Motor neuron (in vitro differentiated cells): Measurements from ENCODE around the gene AADAT. TPM values are rescaled to one million over a fixed set of nuclear protein-coding genes. Genes with fewer than 3 reads are reported as not detected.
"Not testable (repeated sequence)": the region's sequence is repeated elsewhere in the genome, so short reads cannot be mapped to it uniquely, and the experiment has no call there.

Experiments used
- ATAC-seq, 8 experiments: fragments of 200-7000 bp; cut with Tn5 transposase; replicated peaks in 6 of 8; 2 replicates each; pipeline ENCODE4 v1.8.0; 2021; ENCODE audit warnings: mild to moderate bottlenecking in 8 of 8, moderate library complexity in 8 of 8
- H3K27ac ChIP-seq, 2 donors: fragments of 250-450 bp; sonication (Bioruptor Pico); 2 replicates each; pipeline ENCODE4 v1.9.0; 2021; ENCODE audit warnings: antibody characterized with exemption in 2 of 2, mild to moderate bottlenecking in 2 of 2, moderate library complexity in 1 of 2
- H3K4me1 ChIP-seq, 2 donors: fragments of 250-450 bp; sonication (Bioruptor Pico); replicated peaks in 1 of 2; 2 replicates each; pipeline ENCODE4 v1.6.1; 2021; ENCODE audit warnings: antibody characterized with exemption in 2 of 2, mild to moderate bottlenecking in 2 of 2, moderate library complexity in 1 of 2
- H3K4me3 ChIP-seq, 5 donors: fragments of 250-450 bp; sonication (Bioruptor Pico); 2 replicates each; pipeline ENCODE4 v1.9.0; 2021; ENCODE audit warnings: antibody characterized with exemption in 5 of 5, mild to moderate bottlenecking in 5 of 5, moderate library complexity in 4 of 5
- WGBS, 10 experiments: fragments of 450-650 bp; shearing (Covaris generic); methylation state at CpG; one replicate each; pipeline ENCODE4 v1.0.0; 2022; 5-methylcytosine and 5-hydroxymethylcytosine counted together
- in situ Hi-C, 9 experiments: fragments of 400-800 bp; cut with MboI; loops; one replicate each; pipeline ENCODE4 v1.15.0; 2021; ENCODE audit warnings: low sequenced_read_pairs in 9 of 9, low pct_unique_long_range_greater_than_20kb in 2 of 9; ENCODE audit not compliant: unreplicated experiment in 9 of 9
- total RNA-seq, 8 experiments: library from RNA; unstranded; fragments of 300-600 nt; gene quantifications; 2 replicates each; pipeline versions ENCODE4 v1.2.3 to v1.2.4, GENCODE V29; 2022

AADAT gene
- total RNA-seq, 8 experiments from 2014 or later: 4.6 to 25.3 (median 12.1) TPM

DNA sequence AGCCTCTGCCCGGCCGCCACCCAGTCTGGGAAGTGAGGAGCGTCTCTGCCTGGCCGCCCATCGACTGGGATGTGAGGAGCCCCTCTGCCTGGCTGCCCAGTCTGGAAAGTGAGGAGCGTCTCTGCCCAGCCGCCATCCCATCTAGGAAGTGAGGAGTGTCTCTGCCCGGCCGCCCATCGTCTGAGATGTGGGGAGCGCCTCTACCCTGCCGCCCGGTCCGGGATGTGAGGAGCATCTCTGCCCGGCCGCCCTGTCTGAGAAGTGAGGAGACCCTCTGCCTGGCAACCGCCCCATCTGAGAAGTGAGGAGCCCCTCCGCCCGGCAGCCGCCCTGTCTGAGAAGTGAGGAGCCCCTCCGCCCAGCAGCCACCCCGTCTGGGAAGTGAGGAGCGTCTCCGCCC, 43.6 kb downstream of the AADAT start:
- in situ Hi-C loops: loop anchor here in 7 of 9 experiments (10.0 to 25.0 kb wide), 3 partner anchors 234 to 434 kb away; partner anchors contain the start of genes CLCN3 (in 1 of the 7) and NEK1 (in 1 of the 7)
- 100% methylated on average over 1 of the region's 24 CpGs; no CpG with 5 or more reads in 9 of the 10 experiments for WGBS, 10 experiments
- not testable (repeated sequence) for H3K27ac ChIP-seq, ATAC-seq, H3K4me1 ChIP-seq, H3K4me3 ChIP-seq

DNA sequence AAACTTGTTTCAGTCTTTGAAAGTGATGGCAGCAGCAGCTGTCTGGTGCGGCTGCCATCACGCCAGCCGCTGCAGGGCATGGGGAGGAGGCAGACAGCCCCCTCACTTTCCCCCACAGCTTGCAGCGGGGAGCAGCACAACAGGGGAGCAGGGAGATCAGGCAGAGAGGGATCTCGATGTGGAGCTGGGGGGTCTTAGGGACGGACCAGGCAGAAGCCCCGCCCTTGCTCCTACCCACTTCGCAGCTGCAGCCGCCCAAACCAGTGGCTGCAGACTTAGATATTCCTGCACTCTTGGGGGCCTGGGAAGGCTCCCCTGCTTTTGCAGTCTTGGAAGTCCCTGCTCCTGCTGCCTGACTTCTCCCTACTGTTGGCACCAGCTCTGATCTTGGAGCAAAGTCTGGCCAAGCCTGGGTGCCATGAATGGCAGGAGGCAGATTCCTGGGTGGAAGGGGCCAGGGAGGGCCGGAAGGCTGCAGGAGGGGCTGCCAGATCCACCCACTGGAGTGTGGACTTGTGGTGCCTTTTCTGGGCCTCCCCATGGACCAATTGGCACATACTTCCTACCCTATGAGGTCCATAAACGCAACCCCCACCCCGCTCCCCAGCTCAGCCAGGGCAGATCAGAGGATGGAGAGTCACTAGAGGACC, 49.6 kb downstream of the AADAT start:
- no peak overlapping the region for H3K27ac ChIP-seq
- 20 to 100% (median 60%) methylated on average over 1 to 5 of the region's 12 CpGs; no CpG with 5 or more reads in 3 of the 10 experiments for WGBS, 10 experiments
- ATAC-seq: no peak
- H3K4me3 ChIP-seq: no peak overlapping the region
- in situ Hi-C loops: loop anchor here in 7 of 9 experiments (10.0 to 25.0 kb wide), 3 partner anchors 228 to 428 kb away; partner anchors contain the start of genes CLCN3 (in 1 of the 7) and NEK1 (in 1 of the 7)
- H3K4me1 ChIP-seq: peaks cover 11 to 25% of the 10 kb centered on the region in 2 donors

DNA sequence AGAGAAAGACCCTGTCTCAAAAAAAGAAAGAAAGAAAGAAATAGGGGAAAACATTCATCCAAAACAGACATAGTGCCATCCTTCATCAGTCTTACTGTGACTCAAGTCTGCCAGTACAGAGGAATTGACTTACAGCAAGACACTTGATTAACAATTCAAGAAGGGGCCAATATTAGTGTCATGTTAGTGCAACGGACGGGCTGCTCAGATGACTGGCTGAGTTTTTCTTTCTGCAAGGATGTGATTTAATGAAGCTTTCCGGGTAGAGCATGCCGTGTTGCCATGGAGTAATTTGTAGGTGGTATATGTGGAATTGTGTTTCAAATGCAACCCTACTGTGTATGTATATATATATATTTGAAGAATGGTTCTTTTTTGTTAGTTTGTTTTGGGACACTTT, 51.0 kb downstream of the AADAT start:
- peaks cover 18 to 36% of the 10 kb centered on the region in 2 donors for H3K4me1 ChIP-seq
- in situ Hi-C loops: loop anchor here in 5 of 9 experiments (25.0 kb wide), 2 partner anchors 226 to 426 kb away; partner anchors contain the start of genes CLCN3 (in 1 of the 5) and NEK1 (in 1 of the 5)
- WGBS, 10 experiments: 12 to 61% (median 28%) methylated on average over 1 to 4 of the region's 4 CpGs; no CpG with 5 or more reads in 2 of the 10 experiments
- H3K4me3 ChIP-seq: no peak overlapping the region
- H3K27ac ChIP-seq: no peak overlapping the region
- ATAC-seq: peak in 6 of 8 experiments; percentile 6 to 76 (median 66)

GRCh38 chr4:170038232-170038631, 51.5 kb downstream of the AADAT start:
- in situ Hi-C loops: loop anchor here in 5 of 9 experiments (25.0 kb wide), 2 partner anchors 226 to 426 kb away; partner anchors contain the start of genes CLCN3 (in 1 of the 5) and NEK1 (in 1 of the 5)
- ATAC-seq: no peak
- Histone ChIP-seq H3K4me1 (peaks cover 23 to 42% of the 10 kb centered on the region in 2 donors), H3K4me3 (no peak overlapping the region), H3K27ac (no peak overlapping the region)
- 52 to 100% (median 91%) methylated on average over 1 to 7 of the region's 7 CpGs; no CpG with 5 or more reads in 4 of the 10 experiments for WGBS, 10 experiments

- peaks cover 24 to 44% of the 10 kb centered on the region in 2 donors for H3K4me1 ChIP-seq
- in situ Hi-C loops: loop anchor here in 5 of 9 experiments (25.0 kb wide), 2 partner anchors 225 to 425 kb away; partner anchors contain the start of genes CLCN3 (in 1 of the 5) and NEK1 (in 1 of the 5)
- H3K27ac ChIP-seq: no peak overlapping the region
- no peak overlapping the region for H3K4me3 ChIP-seq
- ATAC-seq: no peak
- 14 to 100% (median 100%) methylated on average over 1 of the region's 1 CpG; no CpG with 5 or more reads in 3 of the 10 experiments for WGBS, 10 experiments
Measured at GRCh38 chr4:170037481-170037880, 52.3 kb downstream of the AADAT start.

- peak in 5 of 8 experiments; percentile 26 to 81 (median 41) for ATAC-seq
- in situ Hi-C loops: loop anchor here in 5 of 9 experiments (25.0 kb wide), 2 partner anchors 224 to 424 kb away; partner anchors contain the start of genes CLCN3 (in 1 of the 5) and NEK1 (in 1 of the 5)
- Histone ChIP-seq H3K4me1 (peaks cover 24 to 44% of the 10 kb centered on the region in 2 donors), H3K27ac (no peak overlapping the region), H3K4me3 (no peak overlapping the region)
- 18 to 90% (median 60%) methylated on average over 2 to 3 of the region's 3 CpGs; no CpG with 5 or more reads in 2 of the 10 experiments for WGBS, 10 experiments
Measured at GRCh38 chr4:170035845-170036244, 53.9 kb downstream of the AADAT start.

GRCh38 chr4:170035231-170035630, 54.5 kb downstream of the AADAT start:
- peaks cover 24 to 44% of the 10 kb centered on the region in 2 donors for H3K4me1 ChIP-seq
- H3K27ac ChIP-seq: no peak overlapping the region
- 40 to 83% (median 80%) methylated on average over 1 of the region's 1 CpG; no CpG with 5 or more reads in 7 of the 10 experiments for WGBS, 10 experiments
- H3K4me3 ChIP-seq: no peak overlapping the region
- in situ Hi-C loops: loop anchor here in 5 of 9 experiments (25.0 kb wide), 2 partner anchors 223 to 423 kb away; partner anchors contain the start of genes CLCN3 (in 1 of the 5) and NEK1 (in 1 of the 5)
- ATAC-seq: no peak

GRCh38 chr4:170033999-170034398, 55.8 kb downstream of the AADAT start:
- in situ Hi-C loops: loop anchor here in 5 of 9 experiments (25.0 kb wide), 2 partner anchors 222 to 422 kb away; partner anchors contain the start of genes CLCN3 (in 1 of the 5) and NEK1 (in 1 of the 5)
- no peak overlapping the region for H3K27ac ChIP-seq
- ATAC-seq: peak in 5 of 8 experiments; percentile 39 to 74 (median 70)
- 15 to 80% (median 50%) methylated on average over 1 to 2 of the region's 2 CpGs; no CpG with 5 or more reads in 3 of the 10 experiments for WGBS, 10 experiments
- no peak overlapping the region for H3K4me3 ChIP-seq
- peaks cover 23 to 40% of the 10 kb centered on the region in 2 donors for H3K4me1 ChIP-seq

GRCh38 chr4:170030121-170030520, 59.6 kb downstream of the AADAT start:
- in situ Hi-C loops: loop anchor here in 5 of 9 experiments (25.0 kb wide), 2 partner anchors 218 to 418 kb away; partner anchors contain the start of genes CLCN3 (in 1 of the 5) and NEK1 (in 1 of the 5)
- WGBS, 10 experiments: 0 to 67% (median 35%) methylated on average over 1 of the region's 1 CpG; no CpG with 5 or more reads in 3 of the 10 experiments
- no peak for ATAC-seq
- H3K4me3 ChIP-seq: no peak overlapping the region
- H3K4me1 ChIP-seq: peaks cover 16 to 19% of the 10 kb centered on the region in 2 donors
- no peak overlapping the region for H3K27ac ChIP-seq

DNA sequence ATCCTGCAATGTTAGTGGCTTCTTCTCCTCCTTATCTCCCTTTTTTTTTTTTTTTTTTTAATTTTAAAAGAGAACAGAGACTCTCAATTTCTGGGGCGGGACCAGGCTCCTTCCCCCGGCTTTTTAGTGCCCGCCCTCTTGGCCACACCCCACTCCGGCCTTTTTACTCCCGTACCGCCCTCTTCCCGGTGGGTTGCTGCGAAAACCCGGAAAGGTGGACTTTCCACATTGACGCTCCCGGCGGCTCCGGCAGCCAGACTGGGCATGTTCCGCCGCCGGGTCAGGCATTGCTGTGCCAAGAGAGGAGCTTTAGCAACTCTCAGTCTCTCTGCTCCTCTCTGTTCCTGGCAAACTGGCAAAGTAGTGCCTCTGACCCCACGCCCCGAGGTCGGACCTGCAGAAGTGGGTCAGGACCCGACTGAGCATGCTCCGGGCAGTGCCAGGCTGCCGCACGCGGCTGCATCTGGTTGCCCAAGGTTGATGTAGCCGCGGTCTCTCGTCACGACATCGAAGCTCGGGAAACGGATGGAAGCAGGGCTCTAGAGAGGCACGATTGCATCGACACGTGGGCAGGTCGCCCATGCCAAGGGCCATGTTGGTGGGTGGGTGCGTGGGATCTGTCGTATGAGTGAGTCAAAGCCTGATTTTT, 62.5 kb downstream of the AADAT start:
- ATAC-seq: peak; percentile 42 to 64 (median 48)
- Histone ChIP-seq H3K4me1 (peaks cover 0 to 3% of the 10 kb centered on the region in 2 donors), H3K4me3 (peak overlapping the region; percentile 58 to 80 (median 61)), H3K27ac (no peak overlapping the region)
- in situ Hi-C loops: loop anchor here in 5 of 9 experiments (25.0 kb wide), 2 partner anchors 215 to 415 kb away; partner anchors contain the start of genes CLCN3 (in 1 of the 5) and NEK1 (in 1 of the 5)
- 0 to 25% (median 3%) methylated on average over 1 to 15 of the region's 37 CpGs; no CpG with 5 or more reads in 1 of the 10 experiments for WGBS, 10 experiments

DNA sequence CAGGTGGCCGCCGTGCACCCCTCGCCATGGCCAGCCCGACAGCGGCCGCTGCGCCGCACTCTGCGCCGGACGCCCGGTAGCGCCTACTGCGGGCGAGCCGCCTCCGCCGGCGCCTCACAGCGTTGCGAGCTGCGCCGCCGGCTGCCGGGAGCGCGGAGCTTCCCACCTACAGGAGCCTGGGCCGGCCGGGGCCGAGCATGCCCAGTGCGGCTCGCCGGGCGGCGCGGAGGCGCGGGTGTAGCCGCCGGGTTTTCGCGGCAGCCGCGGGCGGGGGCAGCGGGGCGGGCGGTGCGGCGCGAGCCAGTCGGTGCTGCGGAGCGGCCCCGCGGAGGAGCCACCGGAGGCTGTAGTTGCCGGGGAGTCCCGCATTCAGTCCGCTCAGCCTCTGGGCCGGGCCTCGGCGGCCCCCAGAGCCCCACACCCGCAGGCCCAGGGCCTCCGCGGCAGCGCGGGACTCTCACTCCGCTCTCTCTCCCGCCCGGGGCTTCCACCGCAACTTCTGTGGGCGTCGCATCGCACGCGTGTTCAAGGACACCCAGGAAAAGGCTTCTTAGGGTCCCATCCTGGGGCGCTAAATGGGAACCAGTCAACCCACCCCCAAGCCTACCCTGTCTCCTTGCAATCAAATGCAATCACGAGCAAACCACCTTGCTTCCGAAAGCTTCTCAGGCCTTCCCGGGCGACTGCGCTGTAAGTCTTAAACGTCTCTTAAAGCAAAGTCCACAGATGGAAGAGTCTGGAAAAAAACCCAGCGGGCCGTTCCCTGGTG, 63.3 kb downstream of the AADAT start, which contains the start of gene MFAP3L:
Gene MFAP3L (minus strand): TSS at position 143 of the 769 bp plus-strand sequence. CDS start 20,518 bp downstream, outside the sequence.
- Histone ChIP-seq H3K4me1 (peaks cover 0 to 3% of the 10 kb centered on the region in 2 donors), H3K4me3 (peak within 1 kb of the TSS; percentile 58 to 80 (median 61)), H3K27ac (peak within 1 kb of the TSS; percentile 48 to 72)
- in situ Hi-C loops: loop anchor here in 5 of 9 experiments (25.0 kb wide), 2 partner anchors 214 to 414 kb away; partner anchors contain the start of genes CLCN3 (in 1 of the 5) and NEK1 (in 1 of the 5)
- 0 to 3% (median 0%) methylated on average over 2 to 14 of the region's 86 CpGs; no CpG with 5 or more reads in 2 of the 10 experiments for WGBS, 10 experiments
- peak; percentile 89 to 94 (median 93) for ATAC-seq
